ENCODE data around the gene CYB5R4. TPM values are rescaled to one million over a fixed set of nuclear protein-coding genes. Genes with fewer than 3 reads are reported as not detected.

Gene CYB5R4
- total and polyA plus RNA-seq, 2 of the 8 experiments (the other 6 are each of a cell fraction or from before 2014, with no cell fraction given) = 2.8 to 14.6 TPM

- H3K18ac ChIP-seq (ENCODE audit: extremely low read depth, low read length) = no peak overlapping the region
- no peaks in the 10 kb centered on the region for H3K79me1 ChIP-seq (ENCODE audit: low read depth, low read length)
- no peaks in the 10 kb centered on the region for H3K23me2 ChIP-seq (ENCODE audit: low read depth, low read length)
- no peak overlapping the region for H4K5ac ChIP-seq (ENCODE audit: insufficient read length, low read depth, low read length)
- no peak overlapping the region for H2BK12ac ChIP-seq (ENCODE audit: low read depth, low read length)
- H3K79me2 ChIP-seq (ENCODE audit: control insufficient read depth in 1 of 2, insufficient read depth in 2 of 2, low read length in 2 of 2) = peaks cover 0 to 7% of the 10 kb centered on the region in 2 experiments; a peak in 3 of 4 replicates
- H3K14ac ChIP-seq (ENCODE audit: insufficient read length) = no peak overlapping the region
- no peak overlapping the region for H2BK120ac ChIP-seq (replicated peaks; ENCODE audit: low read depth, low read length)
- FAIRE-seq = no peak
- no peak overlapping the region for H3K9ac ChIP-seq (replicated peaks in 1 of 4; ENCODE audit: extremely low read depth in 1 of 4, low read depth in 3 of 4, low read length in 3 of 4)
- TF ChIP-seq POLR2A (IDR thresholded peaks at IDR 0.05; ENCODE audit: control extremely low read depth in 1 of 2, low read depth in 2 of 2, low read length in 2 of 2) (no peak), KDM4A (IDR thresholded peaks at IDR 0.05; ENCODE audit: low read depth, low read length, severe bottlenecking) (no peak), KDM1A (IDR thresholded peaks at IDR 0.05; ENCODE audit: borderline replicate concordance, low read length) (no peak), POLR2AphosphoS5 (IDR thresholded peaks at IDR 0.05; ENCODE audit: low read depth, low read length) (no peak), GTF2F1 (IDR thresholded peaks at IDR 0.05; ENCODE audit: borderline replicate concordance, low read depth, low read length) (no peak), CBX5 (IDR thresholded peaks at IDR 0.05; ENCODE audit: low read depth, low read length) (no peak)
- no peak overlapping the region for H3K4me3 ChIP-seq (ENCODE audit: extremely low read depth in 1 of 4, insufficient read depth in 2 of 4, low read depth in 3 of 4, low read length in 4 of 4)
- H3K4me1 ChIP-seq (replicated peaks in 1 of 4; ENCODE audit: control insufficient read depth in 3 of 4, insufficient read depth in 4 of 4, low read length in 3 of 4) = no peaks in the 10 kb centered on the region
- H3K23ac ChIP-seq (ENCODE audit: insufficient read length) = no peak overlapping the region
- H4K8ac ChIP-seq (ENCODE audit: extremely low read depth, insufficient read depth, low read length) = no peak overlapping the region
- no peak overlapping the region for H3K4ac ChIP-seq (replicated peaks; ENCODE audit: insufficient read length, low read depth, low read length)
- H3K27ac ChIP-seq (ENCODE audit: low read depth, low read length) = no peak overlapping the region
- no peak overlapping the region for H4K91ac ChIP-seq (replicated peaks; ENCODE audit: insufficient read length, low read length)
- ChIA-PET POLR2A (ENCODE audit: partially characterized antibody) (no interaction called here), CTCF (ENCODE audit: partially characterized antibody) (interaction anchor here (0.7 kb wide), 1 partner anchor 420 kb away, joined by 3 read pairs; no protein-coding TSS in a partner anchor)
- no peaks in the 10 kb centered on the region for H4K20me1 ChIP-seq (replicated peaks in 1 of 2; ENCODE audit: control insufficient read depth in 1 of 2, insufficient read depth in 2 of 2, low read length in 2 of 2)
- no peak overlapping the region for H3K56ac ChIP-seq (replicated peaks; ENCODE audit: insufficient read length, low read depth, low read length)
- no peak overlapping the region for H2AFZ ChIP-seq (ENCODE audit: low read length)
- H3K4me2 ChIP-seq (ENCODE audit: insufficient read depth in 1 of 2, low read depth in 2 of 2, low read length in 2 of 2) = no peak overlapping the region
- peaks cover 13 to 19% of the 10 kb centered on the region in 2 experiments; a peak in 3 of 4 replicates for H3K9me3 ChIP-seq (ENCODE audit: insufficient read depth in 2 of 2, low read depth in 1 of 2, low read length in 1 of 2)
- DNase-seq (ENCODE audit: low read depth in 1 of 2, low spot score in 2 of 2) = no peak
- no peak overlapping the region for H2AK5ac ChIP-seq (ENCODE audit: low read depth, low read length)
- H2BK20ac ChIP-seq (ENCODE audit: low read length) = no peak overlapping the region
- no peaks in the 10 kb centered on the region for H3K27me3 ChIP-seq (replicated peaks in 1 of 4; ENCODE audit: control insufficient read depth in 3 of 4, extremely low read depth in 1 of 4, insufficient read depth in 3 of 4, low read length in 3 of 4)
- H3K36me3 ChIP-seq (ENCODE audit: control insufficient read depth in 2 of 4, insufficient read depth in 4 of 4, low read length in 3 of 4) = peaks cover 0 to 30% (median 18%) of the 10 kb centered on the region in 4 experiments; a peak in 5 of 8 replicates
- no peak overlapping the region for H2BK5ac ChIP-seq (ENCODE audit: low read depth, low read length)
- WGBS, 2 experiments (ENCODE audit: extremely low coverage in 1 of 2, insufficient coverage in 1 of 2, insufficient read length in 1 of 2, insufficient replicate concordance in 2 of 2, low coverage in 1 of 2, low lambda C conversion rate in 2 of 2, missing lambda C conversion rate in 1 of 2) = 89% methylated on average over 9 of the region's 9 CpGs; no CpG with 5 or more reads in 1 of the 2 experiments
- no peak overlapping the region for H2BK15ac ChIP-seq (ENCODE audit: low read length)
These were observed 8.2 kb downstream of the CYB5R4 start for GRCh38 chr6:83867527-83868161.
